HG03469 (cell line): ENCODE results near the gene GBGT1.
"Not testable (repeated sequence)": the region's sequence is repeated elsewhere in the genome, so short reads cannot be mapped to it uniquely, and the experiment has no call there.

Experiments
- ATAC-seq: cut with Tn5 transposase; IDR thresholded peaks from one replicate; pipeline ENCODE4 v1.9.1; 2021; ENCODE audit warnings: mild to moderate bottlenecking, moderate library complexity, moderate number of reproducible peaks; ENCODE audit not compliant: unreplicated experiment

The GBGT1 gene

GRCh38 chr9:133163504-133164172, at the start of gene GBGT1:
Gene GBGT1, minus strand, starts transcription at chr9:133163914. Its CDS starts 1,502 bp downstream, at chr9:133162412.
- no peak for ATAC-seq

- no peak for ATAC-seq
Measured at GRCh38 chr9:133210609-133211008, 46.9 kb upstream of the GBGT1 start.

DNA sequence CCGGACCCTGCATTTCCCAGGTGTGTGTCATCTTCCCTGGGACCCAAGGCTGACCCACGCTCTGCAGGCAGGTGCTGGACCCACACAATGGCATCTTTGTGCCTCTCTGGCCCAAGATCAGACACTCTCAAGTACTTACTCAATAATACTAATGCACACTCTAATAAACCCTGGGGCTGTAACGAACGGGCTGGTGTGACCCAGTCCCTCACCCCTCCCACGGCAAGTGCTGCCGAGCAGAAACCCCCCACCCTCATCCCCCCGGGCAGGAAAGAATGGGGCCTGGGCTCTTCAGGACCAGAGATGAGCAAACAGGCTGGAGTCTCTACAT, 46.5 kb upstream of the GBGT1 start:
- no peak for ATAC-seq

GRCh38 chr9:133209327-133210201, 45.9 kb upstream of the GBGT1 start:
- ATAC-seq: not testable (repeated sequence)

GRCh38 chr9:133208880-133209300, 45.2 kb upstream of the GBGT1 start, which contains the start of gene OBP2B:
Gene OBP2B, minus strand, starts transcription at chr9:133209250. Its CDS starts 51 bp downstream, at chr9:133209199.
- ATAC-seq: not testable (repeated sequence)

GRCh38 chr9:133208171-133208879, 44.6 kb upstream of the GBGT1 start:
- ATAC-seq: not testable (repeated sequence)

GRCh38 chr9:133207540-133208170, 43.9 kb upstream of the GBGT1 start:
- no peak for ATAC-seq

GRCh38 chr9:133207021-133207531, 43.4 kb upstream of the GBGT1 start:
- ATAC-seq: no peak

- no peak for ATAC-seq
Measured at GRCh38 chr9:133205996-133206931, 42.5 kb upstream of the GBGT1 start.

GRCh38 chr9:133205481-133205887, 41.8 kb upstream of the GBGT1 start:
- not testable (repeated sequence) for ATAC-seq

DNA sequence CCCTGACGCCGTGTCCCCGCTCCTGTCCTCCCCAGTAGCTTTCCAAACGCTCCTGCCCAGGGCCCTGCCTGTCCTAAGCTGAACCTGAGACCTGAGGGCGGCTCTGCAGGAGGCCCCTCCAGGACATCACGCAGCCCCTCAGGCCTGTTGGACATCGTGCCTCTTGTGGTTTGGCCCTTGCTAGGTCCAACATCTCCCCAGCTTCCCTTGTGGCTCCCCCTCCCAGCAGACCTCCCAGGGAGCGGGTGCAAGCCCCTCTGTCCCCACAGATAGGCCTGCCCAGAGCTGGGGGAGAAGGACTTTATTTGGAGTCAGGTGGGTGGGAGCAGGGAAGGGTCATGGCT, 41.3 kb upstream of the GBGT1 start:
- no peak for ATAC-seq

DNA sequence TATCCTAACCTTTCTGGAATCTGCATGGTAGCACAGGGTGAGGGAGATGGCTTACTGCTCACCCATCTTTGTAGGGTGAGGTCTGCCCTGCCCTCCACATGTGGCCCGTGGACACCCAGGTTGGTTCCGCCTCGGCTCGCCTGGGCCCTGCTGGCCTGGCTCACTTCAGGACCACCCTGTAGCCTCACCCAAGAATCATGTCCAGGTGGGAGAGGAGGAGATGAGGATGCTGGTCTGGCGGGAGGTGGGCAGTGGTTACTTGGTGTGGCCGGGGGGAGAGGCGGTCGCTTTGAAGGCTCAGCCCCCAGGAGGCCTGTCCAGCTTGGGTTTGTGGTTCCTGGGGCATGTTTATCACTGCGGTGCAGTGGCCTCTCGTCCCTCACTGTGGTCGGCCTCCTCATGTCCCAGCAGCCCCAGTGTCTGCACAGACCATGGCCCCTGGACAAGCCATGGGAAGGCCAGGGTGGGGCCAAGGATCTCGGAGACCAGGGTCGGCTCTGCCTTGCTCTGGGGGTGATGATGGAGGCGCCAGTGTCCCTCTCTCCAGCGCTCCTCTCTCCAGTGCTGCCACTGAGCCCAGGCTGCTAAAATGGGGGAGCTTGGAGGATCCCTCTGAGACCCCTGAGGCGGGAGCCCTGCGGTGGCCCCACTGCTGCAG, 40.8 kb upstream of the GBGT1 start:
- ATAC-seq: no peak

GRCh38 chr9:133203506-133204075, 39.9 kb upstream of the GBGT1 start:
- ATAC-seq: no peak

DNA sequence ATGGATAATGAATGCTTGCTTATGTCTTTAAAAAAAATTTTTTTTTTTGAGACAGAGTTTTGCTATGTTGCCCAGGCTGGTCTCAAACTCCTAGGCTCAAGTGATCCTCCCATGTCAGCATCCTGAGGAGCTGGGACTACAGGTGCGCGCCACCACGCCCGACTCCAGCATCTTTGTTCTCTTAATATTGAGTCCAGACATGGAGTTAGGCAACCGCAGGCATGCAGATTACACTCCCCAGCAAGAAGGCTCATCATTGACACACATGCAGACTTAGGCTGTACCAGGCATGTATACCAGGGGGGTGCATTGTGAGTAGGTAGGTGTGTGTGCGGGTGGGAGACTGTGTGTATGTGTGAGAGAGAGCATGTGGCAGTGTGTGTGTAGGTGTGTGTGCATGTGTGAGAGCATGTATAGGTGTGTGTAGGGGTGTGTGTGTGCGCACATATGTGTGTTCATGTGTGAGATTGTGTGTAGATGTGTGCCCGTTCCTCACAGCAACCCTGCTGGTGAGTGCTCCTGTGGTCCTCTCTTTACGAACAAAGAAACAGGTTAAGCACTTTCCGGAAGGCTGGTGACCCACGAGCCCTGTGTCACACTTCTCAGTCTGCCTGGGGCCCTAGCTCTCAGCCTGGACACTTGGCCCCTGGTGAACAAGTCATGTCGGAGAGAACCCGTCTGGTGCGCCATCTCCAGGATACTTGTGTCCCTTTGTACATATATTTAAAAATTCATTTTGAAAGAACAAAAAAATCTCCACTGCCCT, 39.2 kb upstream of the GBGT1 start:
- ATAC-seq: no peak

DNA sequence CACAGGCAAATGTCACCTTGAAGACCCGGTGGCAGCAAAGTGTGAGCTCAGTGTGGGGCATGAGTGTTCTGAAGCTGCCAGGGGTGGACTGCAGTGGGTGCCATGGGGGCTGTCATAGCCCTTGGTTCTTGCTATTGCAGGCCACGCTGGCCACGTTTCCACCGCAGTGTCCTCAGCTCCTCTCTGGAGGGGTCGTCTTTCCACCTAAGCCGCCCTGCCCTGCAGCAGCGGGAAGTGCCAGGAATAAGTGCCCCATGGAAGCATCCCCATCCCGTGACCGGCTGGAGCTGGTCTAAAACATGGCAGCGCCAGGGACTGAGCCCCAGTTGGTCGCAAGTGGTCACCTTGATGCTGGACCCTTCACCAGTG, 38.4 kb upstream of the GBGT1 start:
- no peak for ATAC-seq

DNA sequence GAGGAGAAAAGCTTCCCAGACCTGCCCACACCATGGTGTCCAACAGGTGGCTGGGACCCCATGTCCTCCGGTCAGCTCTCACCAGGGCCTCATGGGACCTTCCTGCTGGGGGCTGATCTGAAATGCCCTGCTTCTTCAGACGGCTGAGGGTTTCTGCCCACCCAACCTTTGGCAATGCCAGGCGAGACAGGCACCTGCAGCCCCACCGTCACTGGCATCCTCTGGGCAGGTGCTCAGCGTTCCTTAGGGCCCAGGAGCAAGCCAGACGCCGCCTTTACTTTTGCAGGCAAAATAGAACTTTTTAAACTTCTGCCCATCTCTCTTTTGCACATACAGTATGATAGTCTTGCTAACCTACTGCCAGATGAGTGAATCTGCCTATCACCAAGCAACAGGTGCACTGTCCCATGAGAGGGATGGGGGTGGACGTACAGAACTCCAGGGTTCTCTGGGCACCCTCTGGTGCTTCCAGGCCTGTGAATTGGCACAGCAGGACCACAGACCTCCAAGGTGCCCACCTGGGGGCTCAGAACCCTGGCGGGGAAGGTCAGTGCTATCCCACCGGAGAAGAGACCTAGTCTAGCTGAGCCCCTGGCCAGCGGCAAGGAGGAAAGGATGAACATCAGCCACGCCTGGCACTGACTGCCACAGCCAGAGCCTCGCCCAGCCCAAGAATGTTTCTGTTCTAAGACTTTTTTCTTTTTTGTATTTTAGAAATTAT, 37.9 kb upstream of the GBGT1 start:
- ATAC-seq: no peak

DNA sequence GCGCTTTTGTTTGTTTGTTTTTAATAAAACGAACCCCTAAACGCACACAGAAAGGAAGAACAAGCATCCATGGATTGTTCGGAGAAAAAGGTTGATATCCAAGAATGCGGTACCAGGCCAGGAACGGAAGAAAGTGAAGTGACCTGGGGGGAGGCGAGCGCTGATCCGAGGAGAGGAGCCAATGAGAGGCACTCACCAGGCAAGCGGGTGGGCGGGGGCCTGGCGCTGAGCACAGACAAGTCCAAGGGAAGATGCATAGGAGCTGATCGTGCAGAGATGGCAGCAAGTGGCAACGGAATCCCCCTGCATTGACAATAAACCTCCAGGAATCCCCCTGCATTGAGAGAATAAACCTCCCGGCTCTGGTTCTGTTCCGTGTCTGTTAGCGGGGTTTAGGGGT, 36.9 kb upstream of the GBGT1 start:
- no peak for ATAC-seq
